Smooth muscle cell (in vitro differentiated cells): ENCODE data around the gene PRKG1. TPM values are rescaled to one million over a fixed set of nuclear protein-coding genes. Genes with fewer than 3 reads are reported as not detected.

Source experiments
- DNase-seq: peaks from one replicate; lab custom pipeline; 2025; ENCODE audit not compliant: unreplicated experiment; lab: John Stamatoyannopoulos, UW
- H2AFZ ChIP-seq: fragments of 200-600 bp; sonication (generic); 2 replicates; pipeline ENCODE4 v1.6.0; 2016; ENCODE audit warnings: antibody characterized with exemption, low read depth, mild to moderate bottlenecking
- H3F3A ChIP-seq: fragments of 200-600 bp; sonication (generic); 2 replicates; pipeline ENCODE4 v1.6.0; 2017; ENCODE audit warnings: antibody characterized with exemption, low read depth
- H3K27ac ChIP-seq: fragments of 200-600 bp; sonication (generic); 2 replicates; pipeline ENCODE4 v1.5.1; 2016; ENCODE audit warnings: low read depth, mild to moderate bottlenecking
- H3K27me3 ChIP-seq: fragments of 200-600 bp; sonication (generic); 2 replicates; pipeline ENCODE4 v1.6.1; 2016; ENCODE audit warnings: low read depth, mild to moderate bottlenecking
- H3K36me3 ChIP-seq: fragments of 200-600 bp; sonication (generic); 2 replicates; pipeline ENCODE4 v1.5.1; 2016; ENCODE audit warnings: low read depth
- H3K4me1 ChIP-seq: fragments of 200-600 bp; sonication (generic); 2 replicates; pipeline ENCODE4 v1.5.1; 2016; ENCODE audit warnings: low read depth
- H3K4me2 ChIP-seq: fragments of 200-600 bp; sonication (generic); 2 replicates; pipeline ENCODE4 v1.6.0; 2016; ENCODE audit warnings: mild to moderate bottlenecking
- H3K4me3 ChIP-seq: fragments of 200-600 bp; sonication (generic); 2 replicates; pipeline ENCODE4 v1.5.1; 2016; ENCODE audit warnings: mild to moderate bottlenecking
- H3K79me2 ChIP-seq: fragments of 200-600 bp; sonication (generic); 2 replicates; pipeline ENCODE4 v1.6.0; 2016; ENCODE audit warnings: low read depth, mild to moderate bottlenecking
- H3K9ac ChIP-seq: fragments of 200-600 bp; sonication (generic); 2 replicates; pipeline ENCODE4 v1.6.0; 2016; ENCODE audit warnings: low read depth
- H3K9me3 ChIP-seq: fragments of 200-600 bp; sonication (generic); replicated peaks from 2 replicates; pipeline ENCODE4 v1.5.1; 2016; ENCODE audit warnings: low read depth
- H4K20me1 ChIP-seq: fragments of 200-600 bp; sonication (generic); 2 replicates; pipeline ENCODE4 v1.6.0; 2016; ENCODE audit warnings: low read depth
- WGBS: methylation state at CpG from one replicate; pipeline ENCODE4 v1.1.7; 2016; ENCODE audit warnings: low lambda C conversion rate; 5-methylcytosine and 5-hydroxymethylcytosine counted together
- polyA plus RNA-seq: library from polyadenylated mRNA; unstranded; fragments of >200 nt; fragmentation: Nextera tagmentation; extraction: Ambion mirVana; gene quantifications from 2 replicates; pipeline ENCODE4 v1.2.1, GENCODE V29; 2016
- total RNA-seq: library from RNA; depleted of rRNA; stranded (reverse); fragments of >200 nt; gene quantifications from 2 replicates; pipeline ENCODE4 v1.2.3, GENCODE V29; 2014
- TF ChIP-seq, protein P1 (sequence below): fragments of 200-600 bp; sonication (generic); IDR thresholded peaks from 2 replicates; pipeline ENCODE4 v1.5.1; 2017; ENCODE audit warnings: borderline replicate concordance, mild to moderate bottlenecking, antibody characterized with exemption; ENCODE audit not compliant: insufficient read depth, poor library complexity, severe bottlenecking

Gene PRKG1
- total and polyA plus RNA-seq, 2 experiments from 2014 or later, result 7.2 to 13.4 TPM

DNA sequence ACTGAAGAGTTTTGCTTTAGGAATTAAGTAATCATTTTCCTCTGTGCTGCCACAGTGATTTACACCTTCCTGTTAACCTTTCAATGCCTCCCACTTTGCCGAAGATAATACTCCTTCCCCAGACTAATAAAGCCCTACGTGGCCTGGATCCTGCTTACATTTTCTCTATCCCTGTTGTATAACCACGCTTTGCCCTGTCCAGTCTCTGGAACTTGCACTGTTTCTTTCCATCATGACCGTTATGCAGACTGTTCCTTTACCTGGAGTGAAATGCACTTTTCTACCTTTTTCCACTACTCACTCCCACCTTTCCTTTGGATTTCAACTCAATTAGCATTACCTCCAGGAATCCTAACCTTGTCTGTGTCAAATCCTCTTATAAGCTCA lies 154.4 kb downstream of the PRKG1 start:
- Histone ChIP-seq H3K36me3 (no peaks in the 10 kb centered on the region), H2AFZ (no peak overlapping the region), H4K20me1 (peaks cover 9% of the 10 kb centered on the region), H3K79me2 (no peaks in the 10 kb centered on the region), H3K4me3 (no peak overlapping the region), H3K9ac (no peak overlapping the region), H3K4me1 (no peaks in the 10 kb centered on the region), H3K9me3 (no peaks in the 10 kb centered on the region), H3F3A (peaks cover 6% of the 10 kb centered on the region), H3K27me3 (no peaks in the 10 kb centered on the region), H3K4me2 (no peak overlapping the region), H3K27ac (no peak overlapping the region)
- DNase-seq, result no peak
- TF ChIP-seq, protein P1, sequence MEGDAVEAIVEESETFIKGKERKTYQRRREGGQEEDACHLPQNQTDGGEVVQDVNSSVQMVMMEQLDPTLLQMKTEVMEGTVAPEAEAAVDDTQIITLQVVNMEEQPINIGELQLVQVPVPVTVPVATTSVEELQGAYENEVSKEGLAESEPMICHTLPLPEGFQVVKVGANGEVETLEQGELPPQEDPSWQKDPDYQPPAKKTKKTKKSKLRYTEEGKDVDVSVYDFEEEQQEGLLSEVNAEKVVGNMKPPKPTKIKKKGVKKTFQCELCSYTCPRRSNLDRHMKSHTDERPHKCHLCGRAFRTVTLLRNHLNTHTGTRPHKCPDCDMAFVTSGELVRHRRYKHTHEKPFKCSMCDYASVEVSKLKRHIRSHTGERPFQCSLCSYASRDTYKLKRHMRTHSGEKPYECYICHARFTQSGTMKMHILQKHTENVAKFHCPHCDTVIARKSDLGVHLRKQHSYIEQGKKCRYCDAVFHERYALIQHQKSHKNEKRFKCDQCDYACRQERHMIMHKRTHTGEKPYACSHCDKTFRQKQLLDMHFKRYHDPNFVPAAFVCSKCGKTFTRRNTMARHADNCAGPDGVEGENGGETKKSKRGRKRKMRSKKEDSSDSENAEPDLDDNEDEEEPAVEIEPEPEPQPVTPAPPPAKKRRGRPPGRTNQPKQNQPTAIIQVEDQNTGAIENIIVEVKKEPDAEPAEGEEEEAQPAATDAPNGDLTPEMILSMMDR, result no peak
- 84% methylated on average over 4 of the region's 4 CpGs for WGBS

DNA sequence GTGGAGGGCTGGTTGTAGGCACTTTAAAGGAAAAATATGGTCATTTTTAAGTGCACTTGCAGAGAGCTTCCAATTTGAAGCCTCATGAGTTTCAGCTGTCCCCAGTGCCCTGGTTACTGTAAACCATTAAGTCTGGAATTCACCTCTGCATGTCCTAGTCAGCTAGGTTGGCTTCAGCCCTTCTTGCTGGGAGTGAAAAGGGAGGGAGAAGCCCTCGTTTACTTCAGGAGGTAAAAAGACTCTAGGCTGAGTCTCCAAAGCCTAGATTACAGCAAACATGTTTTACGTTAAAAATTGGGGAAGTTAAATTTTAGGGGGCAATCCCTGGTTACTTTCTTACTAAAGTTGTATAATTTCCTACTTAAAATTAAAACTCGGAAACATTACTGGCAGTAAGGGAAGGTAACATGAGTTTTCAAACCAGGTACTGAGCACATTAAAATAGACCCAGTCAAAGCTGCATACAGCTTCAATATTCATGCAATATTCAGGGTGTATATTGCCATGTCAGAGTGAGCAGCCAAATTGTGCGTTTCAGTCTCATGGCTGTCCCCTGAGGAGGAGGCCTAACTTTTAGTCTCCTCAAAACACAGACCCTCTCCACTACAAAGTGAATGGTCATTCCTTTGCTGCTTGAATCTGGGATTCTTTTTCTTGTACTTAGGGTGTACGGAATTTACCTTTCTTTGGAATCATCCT lies 156.7 kb downstream of the PRKG1 start:
- no peak overlapping the region for H3K4me2 ChIP-seq
- H3K4me3 ChIP-seq, result no peak overlapping the region
- H3K79me2 ChIP-seq, result no peaks in the 10 kb centered on the region
- no peaks in the 10 kb centered on the region for H3K27me3 ChIP-seq
- H2AFZ ChIP-seq, result no peak overlapping the region
- H3F3A ChIP-seq, result no peaks in the 10 kb centered on the region
- H4K20me1 ChIP-seq, result peaks cover 14% of the 10 kb centered on the region
- no peaks in the 10 kb centered on the region for H3K9me3 ChIP-seq
- no peaks in the 10 kb centered on the region for H3K4me1 ChIP-seq
- no peak for DNase-seq
- no peak overlapping the region for H3K9ac ChIP-seq
- WGBS, result 87% methylated on average over 5 of the region's 5 CpGs
- no peak overlapping the region for H3K27ac ChIP-seq
- TF ChIP-seq, protein P1, result no peak
- no peaks in the 10 kb centered on the region for H3K36me3 ChIP-seq

DNA sequence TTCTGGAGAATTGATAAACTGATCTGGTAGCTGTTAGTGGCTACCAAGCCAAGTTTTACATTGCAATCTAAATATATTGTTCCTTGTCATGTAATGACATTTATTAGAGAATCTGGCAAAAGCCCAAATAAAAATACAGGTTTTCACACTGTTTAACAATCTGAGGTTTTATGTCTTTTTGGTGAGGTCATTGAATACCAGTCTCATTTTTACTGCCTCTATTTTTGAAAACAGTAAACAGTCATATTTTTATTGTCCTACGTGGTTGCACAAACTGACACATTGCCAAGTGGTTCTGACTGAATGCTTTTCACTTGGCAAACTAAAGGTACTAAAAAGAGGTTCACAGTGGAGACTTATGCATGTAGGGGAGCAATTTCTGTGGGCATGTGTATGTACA lies 157.5 kb downstream of the PRKG1 start:
- whole genome bisulfite sequencing, result 74% methylated on average over 1 of the region's 1 CpG
- Histone ChIP-seq H3K9me3 (no peaks in the 10 kb centered on the region), H4K20me1 (peaks cover 14% of the 10 kb centered on the region), H3K27me3 (no peaks in the 10 kb centered on the region), H3K36me3 (no peaks in the 10 kb centered on the region), H3K4me3 (no peak overlapping the region), H3F3A (no peaks in the 10 kb centered on the region), H2AFZ (no peak overlapping the region), H3K9ac (no peak overlapping the region), H3K4me2 (no peak overlapping the region), H3K27ac (no peak overlapping the region), H3K79me2 (no peaks in the 10 kb centered on the region), H3K4me1 (no peaks in the 10 kb centered on the region)
- DNase-seq, result no peak
- TF ChIP-seq, protein P1, result no peak

DNA sequence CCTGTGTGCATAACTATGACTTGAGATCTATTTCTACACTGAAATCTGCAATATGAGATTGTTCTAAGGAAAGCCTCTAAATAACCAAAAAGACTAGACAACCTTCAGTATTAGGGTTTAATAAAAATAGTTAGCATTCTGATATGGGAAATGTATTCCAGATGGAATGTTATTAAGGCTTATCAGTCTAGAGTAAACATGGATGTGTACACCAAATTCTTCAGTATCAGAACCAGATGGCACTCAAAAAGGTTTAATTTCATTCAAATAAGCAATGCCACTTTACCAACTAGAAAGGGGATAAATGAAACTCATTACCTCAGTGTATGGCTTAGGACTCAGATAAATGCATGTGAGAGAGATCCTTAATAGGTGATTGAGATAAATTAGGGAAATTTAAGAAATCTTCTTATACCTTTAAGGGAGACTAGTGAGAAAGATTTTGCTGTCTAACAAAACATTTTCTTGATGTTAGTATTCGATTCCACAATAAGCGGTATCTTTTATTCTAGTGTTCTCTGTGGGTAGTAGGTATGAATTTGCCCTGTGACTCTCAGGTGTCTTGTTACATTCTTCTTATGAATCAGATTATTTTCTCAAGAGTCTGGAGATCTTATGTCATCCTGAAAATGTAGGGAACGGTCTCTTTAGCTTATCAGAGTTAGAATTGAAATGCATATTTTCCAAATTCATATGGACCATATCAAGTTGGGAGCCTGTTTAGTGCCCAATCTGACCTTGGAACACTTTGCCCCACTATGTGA lies 159.2 kb downstream of the PRKG1 start:
- no peak for DNase-seq
- H3K27me3 ChIP-seq, result no peaks in the 10 kb centered on the region
- no peaks in the 10 kb centered on the region for H3F3A ChIP-seq
- H3K9me3 ChIP-seq, result no peaks in the 10 kb centered on the region
- 93% methylated on average over 3 of the region's 3 CpGs for WGBS
- no peaks in the 10 kb centered on the region for H3K4me1 ChIP-seq
- H2AFZ ChIP-seq, result no peak overlapping the region
- no peak overlapping the region for H3K4me2 ChIP-seq
- H3K27ac ChIP-seq, result no peak overlapping the region
- no peaks in the 10 kb centered on the region for H3K36me3 ChIP-seq
- TF ChIP-seq, protein P1, result no peak
- peaks cover 14% of the 10 kb centered on the region for H4K20me1 ChIP-seq
- no peaks in the 10 kb centered on the region for H3K79me2 ChIP-seq
- H3K9ac ChIP-seq, result no peak overlapping the region
- no peak overlapping the region for H3K4me3 ChIP-seq
